ENCODE measurements around the gene ZDHHC17.

Gene ZDHHC17

DNA sequence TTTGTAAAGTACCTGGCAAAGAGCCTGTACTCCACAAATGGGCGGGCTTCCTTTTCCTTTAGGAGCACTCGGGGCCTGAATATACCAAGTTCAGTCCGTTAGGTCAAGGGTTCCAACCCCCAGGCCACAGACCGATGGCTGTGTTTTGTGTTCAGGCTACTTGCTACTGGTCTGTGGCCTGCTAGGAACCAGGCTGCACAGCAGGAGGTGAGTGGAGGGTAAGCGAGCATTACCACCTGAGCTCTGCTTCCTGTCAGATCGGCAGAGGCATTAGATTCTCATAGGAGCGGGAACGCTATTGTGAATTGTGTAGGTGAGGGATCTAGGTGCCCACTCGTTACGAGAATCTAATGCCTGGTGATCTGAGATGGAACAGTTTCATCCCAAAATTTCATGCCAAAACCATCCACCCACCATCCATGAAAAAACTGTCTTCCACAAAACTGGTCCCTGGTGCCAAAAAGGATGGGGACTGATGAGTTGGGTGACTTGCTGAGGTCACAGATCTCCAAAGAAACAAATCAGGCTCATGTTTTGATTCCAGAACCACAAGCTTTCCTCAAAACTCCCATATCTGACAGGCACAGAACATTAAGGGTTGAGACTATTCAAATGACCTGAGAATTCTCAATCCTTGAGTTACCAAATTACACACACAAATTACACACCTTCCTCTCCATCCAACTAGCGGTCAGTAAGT, 110.7 kb downstream of the ZDHHC17 start:
- in situ Hi-C loops (cut with HindIII; ENCODE audit: low sequenced_read_pairs): no loop called here

GRCh38 chr12:76876696-76877229, 112.8 kb downstream of the ZDHHC17 start:
- in situ Hi-C loops (cut with HindIII; ENCODE audit: low sequenced_read_pairs): no loop called here

DNA sequence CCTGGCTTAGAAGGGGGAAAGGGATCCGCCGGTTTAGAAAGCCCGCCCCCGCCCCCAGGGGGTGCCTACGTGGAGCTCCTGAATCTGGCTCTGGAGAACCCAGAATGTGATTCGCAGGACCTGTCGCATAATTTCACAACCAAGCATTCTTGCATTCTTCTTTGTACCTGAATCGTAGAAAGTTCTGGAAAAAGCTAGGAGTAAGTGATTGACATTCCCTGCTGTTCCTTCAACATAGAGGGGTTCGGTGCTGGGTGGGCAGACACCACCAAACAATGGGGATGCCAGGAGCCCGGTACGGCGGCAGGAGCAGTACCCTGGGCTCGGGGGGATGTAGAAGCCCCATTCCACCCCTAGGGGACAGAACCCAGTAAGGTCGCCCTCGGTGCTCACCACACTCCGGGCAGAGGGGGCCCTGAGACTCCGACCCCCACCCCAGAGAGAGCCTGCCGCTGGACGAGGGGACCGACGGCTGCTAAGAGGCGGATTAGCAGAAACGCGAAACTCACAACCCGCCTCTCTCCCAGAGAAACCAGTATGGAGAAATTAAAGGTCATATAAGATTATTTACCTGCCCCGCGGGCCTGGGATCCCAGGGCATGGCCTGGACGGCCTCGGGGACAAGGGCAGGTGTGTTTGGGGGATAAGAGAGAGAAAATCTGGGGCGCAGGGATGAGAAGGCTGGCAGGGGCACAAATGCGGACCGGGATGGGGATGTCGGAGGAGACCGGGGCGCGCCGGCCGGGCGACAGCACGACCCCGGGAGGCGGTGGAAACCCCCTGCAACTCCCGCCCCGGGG, 114.4 kb downstream of the ZDHHC17 start:
- in situ Hi-C loops (cut with HindIII; ENCODE audit: low sequenced_read_pairs): no loop called here

DNA sequence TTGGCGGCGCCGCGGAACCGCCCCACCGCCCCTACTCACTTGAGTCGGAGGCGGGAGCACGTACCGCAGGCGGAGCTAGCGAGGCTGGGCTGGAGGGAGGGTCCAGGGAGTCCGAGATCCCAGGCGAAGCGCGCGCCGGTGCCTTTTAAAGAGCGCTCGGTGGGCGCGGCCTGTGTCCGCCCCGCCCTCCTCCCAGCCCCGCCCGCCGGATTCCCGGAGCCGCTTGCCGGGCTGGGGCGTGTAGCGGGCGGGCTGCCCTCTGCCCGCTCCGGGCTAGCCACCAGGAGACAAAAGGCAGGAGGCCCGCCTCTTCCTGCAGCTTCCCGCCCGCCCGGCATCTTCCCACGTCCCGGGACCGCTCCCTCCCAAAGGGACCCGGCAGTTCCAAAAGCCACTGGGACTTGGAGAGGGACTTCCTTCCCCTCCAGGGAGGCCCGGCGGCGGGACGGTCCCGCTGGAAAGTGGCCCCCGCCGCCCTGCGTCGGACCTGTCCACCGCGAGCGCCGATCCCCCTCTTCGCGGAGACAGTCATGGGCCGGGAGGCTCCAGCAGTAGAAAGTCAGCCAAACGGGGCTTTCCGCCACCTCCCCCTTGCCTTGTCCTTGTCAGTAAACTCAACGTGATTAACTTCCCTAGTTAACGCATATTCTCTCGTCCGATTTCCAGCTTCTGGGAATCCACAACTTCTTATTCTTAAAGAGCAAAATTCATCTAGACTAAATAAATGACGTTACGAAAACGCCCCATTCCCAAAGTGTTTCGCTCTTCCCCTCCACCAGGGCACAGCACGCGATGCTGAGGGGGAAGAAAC, 115.2 kb downstream of the ZDHHC17 start, which contains the start of gene CSRP2:
Gene CSRP2, minus strand, starts transcription at position 121 of the 811 bp plus-strand sequence. CDS start 12,759 bp downstream, outside the sequence.
- in situ Hi-C loops (cut with HindIII; ENCODE audit: low sequenced_read_pairs): no loop called here

DNA sequence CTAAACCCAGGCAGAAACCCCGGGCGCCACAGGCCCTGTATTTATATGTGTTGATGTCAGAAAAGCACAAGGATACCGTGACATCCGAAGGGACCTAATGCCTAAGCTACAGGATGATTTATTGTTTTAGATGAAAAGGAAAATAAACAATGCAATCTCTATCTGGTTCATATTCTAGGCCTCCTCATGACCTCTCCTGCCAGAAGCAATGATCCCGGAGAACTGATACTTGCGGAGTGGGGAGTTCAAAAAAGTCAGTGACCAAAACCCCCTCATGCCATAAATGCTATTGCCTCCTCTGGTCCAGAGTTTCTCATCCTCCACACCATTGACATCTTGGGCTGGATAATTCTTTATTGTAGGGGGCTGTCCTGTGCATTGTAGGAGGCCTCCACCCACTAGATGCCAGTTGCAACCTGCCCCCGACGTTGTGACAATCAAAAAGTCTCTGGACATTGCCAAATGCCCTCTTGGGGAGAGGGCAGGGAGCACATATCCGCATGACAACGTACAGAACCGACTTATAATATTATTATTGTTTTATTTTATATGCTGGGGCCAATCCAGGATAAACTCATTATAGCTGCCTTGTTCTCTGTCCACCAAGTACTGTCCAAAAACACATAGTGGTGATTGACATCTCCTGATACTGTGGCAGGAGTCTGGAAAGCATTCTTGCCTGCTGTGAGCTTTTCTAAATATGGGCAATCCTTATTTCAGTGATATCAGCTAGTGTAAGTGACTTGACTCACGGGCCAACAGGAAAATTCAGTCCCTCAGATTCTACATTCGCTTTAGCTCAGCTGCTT, 116.0 kb downstream of the ZDHHC17 start:
- in situ Hi-C loops (cut with HindIII; ENCODE audit: low sequenced_read_pairs): no loop called here

DNA sequence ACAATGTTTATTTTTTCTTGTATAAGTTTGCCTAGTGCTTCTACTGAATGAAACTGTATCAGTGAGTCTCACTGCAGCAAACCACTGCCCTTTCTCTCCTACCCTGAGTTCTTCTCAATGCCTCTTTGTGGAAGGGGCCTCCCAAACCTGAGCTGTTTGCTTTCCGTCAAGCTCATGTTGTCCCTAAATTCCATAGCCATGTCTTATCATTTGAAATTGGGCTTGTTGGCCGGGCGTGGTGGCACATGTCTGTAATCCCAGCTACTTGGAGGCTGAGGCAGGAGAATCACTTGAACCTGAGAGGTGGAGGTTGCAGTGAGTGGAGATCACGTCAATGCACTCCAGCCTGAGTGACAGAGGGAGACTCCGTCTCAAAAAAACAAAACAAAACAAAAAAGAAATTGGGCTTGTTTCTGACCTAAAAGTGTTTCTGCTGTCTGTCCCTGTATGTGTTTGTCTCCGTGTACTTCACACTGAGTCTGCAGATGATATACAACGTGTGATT, 116.7 kb downstream of the ZDHHC17 start:
- in situ Hi-C loops (cut with HindIII; ENCODE audit: low sequenced_read_pairs): no loop called here

DNA sequence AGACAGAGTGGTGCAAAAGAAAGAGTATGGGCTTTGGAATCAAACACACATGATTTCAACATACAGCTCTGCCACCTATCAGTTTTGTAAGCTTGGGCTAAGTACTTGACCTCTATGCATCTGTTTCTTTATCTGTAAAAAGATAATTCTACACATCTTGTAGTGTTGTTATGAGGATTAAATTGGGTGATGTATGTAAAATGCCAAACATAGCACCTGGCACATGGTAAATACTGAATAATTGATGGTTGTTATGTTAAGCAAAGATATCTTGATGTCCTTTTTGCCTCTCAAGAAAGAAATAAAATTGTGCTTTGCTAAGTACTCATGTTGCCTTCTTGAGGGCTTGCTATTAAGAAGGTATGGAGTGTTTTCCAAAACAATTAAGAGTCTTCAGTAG, 117.2 kb downstream of the ZDHHC17 start:
- in situ Hi-C loops (cut with HindIII; ENCODE audit: low sequenced_read_pairs): no loop called here

DNA sequence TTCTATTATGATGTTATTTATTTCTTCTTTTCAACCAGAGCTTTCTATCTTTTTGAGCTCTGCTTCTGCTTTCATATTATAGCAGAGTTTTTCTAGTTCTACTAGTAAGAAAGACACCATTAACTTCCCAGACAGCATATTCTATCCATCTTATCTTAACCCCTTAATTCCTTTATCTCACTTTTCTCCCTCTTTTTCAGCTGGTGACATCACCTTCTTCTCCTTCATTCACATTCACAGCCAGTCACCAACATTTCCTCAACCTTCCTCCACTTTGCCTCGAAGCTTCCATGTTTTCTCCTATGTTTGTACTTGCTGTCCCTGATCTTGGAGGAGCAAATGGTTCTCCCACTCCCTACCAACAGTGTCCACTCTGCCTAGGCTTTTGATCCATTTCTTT, 118.5 kb downstream of the ZDHHC17 start:
- in situ Hi-C loops (cut with HindIII; ENCODE audit: low sequenced_read_pairs): no loop called here

DNA sequence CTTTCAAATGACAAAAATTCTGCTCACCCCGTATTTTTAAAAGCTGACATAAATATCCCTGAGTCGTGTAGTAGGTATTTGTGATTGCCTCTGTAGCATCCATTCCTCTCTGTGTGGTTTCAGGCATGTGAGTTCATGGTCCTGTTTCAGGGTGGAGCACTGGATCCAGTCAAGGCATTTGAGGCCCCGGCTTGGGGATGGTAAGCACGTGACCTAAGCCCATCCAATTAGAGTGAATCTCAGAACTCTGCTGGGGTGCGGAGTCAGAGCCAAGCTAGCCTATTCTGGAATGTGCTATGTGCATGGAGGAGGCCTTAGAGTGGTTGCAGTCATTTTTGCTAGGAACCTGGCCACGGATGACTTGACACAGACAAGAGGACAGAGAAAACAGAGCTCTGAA, 119.2 kb downstream of the ZDHHC17 start:
- in situ Hi-C loops (cut with HindIII; ENCODE audit: low sequenced_read_pairs): no loop called here

DNA sequence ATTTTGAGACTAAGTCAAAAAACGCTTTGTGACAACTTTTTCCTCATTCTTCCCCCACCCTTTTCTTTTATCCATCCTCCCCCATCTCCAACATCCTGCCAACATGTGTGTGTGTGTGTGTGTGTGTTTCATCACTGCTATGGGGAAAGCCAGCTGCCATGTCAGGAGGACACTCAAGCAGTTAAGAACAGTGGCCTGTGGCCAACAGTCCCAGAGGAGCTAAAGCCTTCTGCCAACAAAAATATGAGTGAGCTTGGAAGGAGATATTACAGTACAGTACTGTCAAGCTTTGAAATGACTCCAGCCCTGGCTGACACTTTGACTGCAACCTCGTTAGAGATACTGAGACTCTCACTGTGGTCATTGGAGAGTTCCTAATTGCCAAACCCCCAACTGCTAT, 119.9 kb downstream of the ZDHHC17 start:
- in situ Hi-C loops (cut with HindIII; ENCODE audit: low sequenced_read_pairs): no loop called here

- in situ Hi-C loops (cut with HindIII; ENCODE audit: low sequenced_read_pairs): no loop called here
Measured at GRCh38 chr12:76888775-76889174, 124.9 kb downstream of the ZDHHC17 start.

GRCh38 chr12:76890151-76891143, 126.5 kb downstream of the ZDHHC17 start:
- in situ Hi-C loops (cut with HindIII; ENCODE audit: low sequenced_read_pairs): no loop called here

- in situ Hi-C loops (cut with HindIII; ENCODE audit: low sequenced_read_pairs): no loop called here
Measured at GRCh38 chr12:76891609-76892008, 127.7 kb downstream of the ZDHHC17 start.

DNA sequence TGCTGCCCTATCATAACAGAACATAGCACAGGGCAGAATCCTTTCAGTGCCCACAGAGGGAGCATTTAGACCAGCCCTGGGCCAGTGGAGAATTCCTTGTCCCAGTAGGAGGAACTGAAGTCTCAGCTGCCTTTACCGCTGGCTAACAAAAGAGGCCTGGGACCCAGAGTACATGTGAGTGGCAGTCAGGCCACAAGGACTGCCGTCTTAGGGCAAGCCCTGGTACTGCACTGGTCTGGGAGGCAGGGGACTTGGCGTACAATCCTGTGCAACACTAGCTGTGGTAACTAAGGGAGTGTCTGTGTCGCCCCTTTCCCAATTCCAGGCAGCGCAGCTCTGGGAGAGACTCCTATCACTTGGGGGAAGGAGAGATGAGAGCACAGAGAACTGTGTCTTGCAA, 131.9 kb downstream of the ZDHHC17 start:
- in situ Hi-C loops (cut with HindIII; ENCODE audit: low sequenced_read_pairs): no loop called here

GRCh38 chr12:76896274-76896673, 132.4 kb downstream of the ZDHHC17 start:
- in situ Hi-C loops (cut with HindIII; ENCODE audit: low sequenced_read_pairs): no loop called here

DNA sequence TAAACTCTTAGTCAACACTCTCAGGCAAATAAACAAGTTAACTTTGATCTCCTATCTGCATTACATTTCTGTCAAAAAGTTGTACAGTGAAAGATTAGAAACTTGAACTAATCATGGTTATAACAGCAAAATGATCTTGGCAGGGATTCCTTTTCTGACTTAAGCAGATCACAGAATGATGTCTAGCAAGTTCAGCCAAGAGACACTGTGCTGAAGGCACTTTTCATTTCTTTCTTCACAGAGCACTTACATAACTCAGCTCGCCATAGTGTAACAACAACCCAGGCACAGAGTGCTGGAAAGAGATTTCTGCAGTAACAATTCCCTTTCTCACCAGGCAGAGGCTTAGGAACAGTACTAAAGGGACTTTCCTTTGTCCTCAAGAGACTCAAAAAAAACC, 134.5 kb downstream of the ZDHHC17 start:
- in situ Hi-C loops (cut with HindIII; ENCODE audit: low sequenced_read_pairs): no loop called here

- in situ Hi-C loops (cut with HindIII; ENCODE audit: low sequenced_read_pairs): no loop called here
Measured at GRCh38 chr12:76899522-76899921, 135.6 kb downstream of the ZDHHC17 start.

- in situ Hi-C loops (cut with HindIII; ENCODE audit: low sequenced_read_pairs): no loop called here
Measured at GRCh38 chr12:76901628-76902380, 137.9 kb downstream of the ZDHHC17 start.

Data from endothelial cell of hepatic sinusoid (primary cell).